GM12872 (cell line): Measurements from ENCODE around the gene PPP2R2B.

ENCODE experiments used
- CTCF ChIP-seq: IDR thresholded peaks from 3 replicates; pipeline ENCODE4 v1.5.1; 2011; ENCODE audit warnings: low read depth, mild to moderate bottlenecking, low read length, moderate library complexity; ENCODE audit not compliant: insufficient read depth

PPP2R2B gene

GRCh38 chr5:146732962-146733361, 145.6 kb downstream of the PPP2R2B start:
- TF ChIP-seq CTCF, result no peak

- no peak for TF ChIP-seq CTCF
Measured at GRCh38 chr5:146731909-146732659, 146.5 kb downstream of the PPP2R2B start.

- TF ChIP-seq CTCF, result no peak
Measured at GRCh38 chr5:146726891-146727290, 151.7 kb downstream of the PPP2R2B start.

DNA sequence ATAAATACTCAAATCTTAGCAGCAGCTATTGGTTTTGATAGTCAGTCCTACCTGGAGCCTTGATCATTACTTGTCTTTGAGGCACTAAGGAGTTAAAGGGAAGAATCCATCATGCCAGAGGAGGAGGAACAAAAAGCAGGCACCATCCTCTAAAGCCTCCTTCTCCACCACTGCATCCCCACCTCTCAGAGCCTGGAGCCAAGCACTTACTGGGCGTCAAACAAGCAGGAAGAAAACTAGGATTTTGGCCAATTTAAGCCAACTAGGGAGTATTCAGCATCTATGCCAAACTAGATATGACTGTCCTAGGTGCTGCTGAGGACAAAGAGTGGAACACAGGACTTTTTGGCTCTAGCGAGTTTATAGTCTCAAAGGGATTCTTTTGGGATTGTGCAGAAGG, 152.5 kb downstream of the PPP2R2B start:
- no peak for TF ChIP-seq CTCF

DNA sequence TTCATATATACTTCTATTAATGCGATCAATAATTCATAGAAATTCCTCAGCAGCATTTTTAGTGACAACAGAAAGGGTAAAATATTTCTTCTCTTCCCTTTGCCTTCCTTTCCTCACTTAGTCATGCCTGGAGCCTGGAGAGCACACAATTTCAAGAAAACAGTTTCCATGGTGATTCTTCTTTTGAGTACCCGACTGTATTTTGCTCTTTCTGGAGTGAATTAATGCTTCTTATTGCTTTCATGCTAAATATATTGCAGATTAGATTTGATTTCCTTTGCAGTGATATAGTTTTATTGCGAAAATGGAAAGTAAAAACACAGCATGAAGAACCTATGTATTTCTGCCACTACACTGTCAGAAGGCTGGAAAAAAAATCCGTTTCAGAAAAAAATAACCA, 153.5 kb downstream of the PPP2R2B start:
- no peak for TF ChIP-seq CTCF

- no peak for TF ChIP-seq CTCF
Measured at GRCh38 chr5:146722361-146722779, 156.2 kb downstream of the PPP2R2B start.

DNA sequence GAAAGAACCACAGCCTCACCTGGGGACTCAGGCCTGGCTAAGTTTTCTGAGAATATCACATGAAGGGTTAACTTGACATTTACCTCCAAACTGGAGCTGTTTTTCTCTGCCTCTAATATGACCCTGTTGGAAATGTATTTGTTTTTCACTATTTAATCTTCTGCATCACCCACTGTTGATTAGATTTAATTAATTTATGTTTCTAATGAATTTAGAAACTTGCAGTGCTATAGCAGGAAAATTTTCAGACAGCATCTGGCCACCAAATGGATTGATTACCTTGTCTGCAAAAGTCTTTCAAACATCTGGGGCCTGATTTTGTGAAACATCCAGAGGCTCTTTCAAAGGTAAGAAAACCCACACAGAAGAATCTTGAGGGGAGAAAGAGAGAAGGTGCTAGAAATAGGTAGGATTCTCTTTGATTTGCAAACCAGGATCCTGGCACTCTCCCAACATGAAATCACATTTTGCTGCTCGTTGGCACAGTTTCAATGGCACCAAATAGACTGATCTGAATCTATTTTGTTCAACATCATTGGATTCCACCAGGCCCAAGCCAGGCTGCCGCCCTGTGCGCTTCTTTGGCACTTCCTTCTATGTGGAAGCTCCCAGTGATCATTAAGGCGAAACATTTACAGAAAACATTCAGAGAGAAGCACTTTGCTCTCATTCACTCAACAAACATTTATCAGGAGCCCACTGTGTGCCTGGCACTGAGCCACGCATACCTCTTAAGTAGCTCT, 157.3 kb downstream of the PPP2R2B start:
- no peak for TF ChIP-seq CTCF
